NB4 (cell line): ENCODE measurements around the gene XYLB.

Source experiments
- MAX ChIP-seq: IDR thresholded peaks from 2 replicates; pipeline ENCODE4 v1.6.1; 2011; ENCODE audit warnings: low read depth, low read length
- MYC ChIP-seq: IDR thresholded peaks from 2 replicates; pipeline ENCODE4 v1.6.1; 2011; ENCODE audit warnings: low read depth, low read length
- POLR2A ChIP-seq: IDR thresholded peaks from 2 replicates; pipeline ENCODE4 v1.6.1; 2011; ENCODE audit warnings: mild to moderate bottlenecking; ENCODE audit not compliant: insufficient read length; ENCODE audit errors: extremely low read depth
- TF ChIP-seq, protein P1 (sequence below): IDR thresholded peaks from one replicate; pipeline ENCODE4 v1.5.1; 2012; ENCODE audit warnings: low read depth, low read length

GRCh38 chr3:38367779-38368178, 21.2 kb downstream of the XYLB start:
- TF ChIP-seq, protein P1, sequence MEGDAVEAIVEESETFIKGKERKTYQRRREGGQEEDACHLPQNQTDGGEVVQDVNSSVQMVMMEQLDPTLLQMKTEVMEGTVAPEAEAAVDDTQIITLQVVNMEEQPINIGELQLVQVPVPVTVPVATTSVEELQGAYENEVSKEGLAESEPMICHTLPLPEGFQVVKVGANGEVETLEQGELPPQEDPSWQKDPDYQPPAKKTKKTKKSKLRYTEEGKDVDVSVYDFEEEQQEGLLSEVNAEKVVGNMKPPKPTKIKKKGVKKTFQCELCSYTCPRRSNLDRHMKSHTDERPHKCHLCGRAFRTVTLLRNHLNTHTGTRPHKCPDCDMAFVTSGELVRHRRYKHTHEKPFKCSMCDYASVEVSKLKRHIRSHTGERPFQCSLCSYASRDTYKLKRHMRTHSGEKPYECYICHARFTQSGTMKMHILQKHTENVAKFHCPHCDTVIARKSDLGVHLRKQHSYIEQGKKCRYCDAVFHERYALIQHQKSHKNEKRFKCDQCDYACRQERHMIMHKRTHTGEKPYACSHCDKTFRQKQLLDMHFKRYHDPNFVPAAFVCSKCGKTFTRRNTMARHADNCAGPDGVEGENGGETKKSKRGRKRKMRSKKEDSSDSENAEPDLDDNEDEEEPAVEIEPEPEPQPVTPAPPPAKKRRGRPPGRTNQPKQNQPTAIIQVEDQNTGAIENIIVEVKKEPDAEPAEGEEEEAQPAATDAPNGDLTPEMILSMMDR: no peak
- TF ChIP-seq MAX (no peak), MYC (no peak), POLR2A (no peak)
